Activated CD4-positive, alpha-beta T cell treated with anti-CD3 and anti-CD28 coated beads, Interleukin-2, amount 10 ng/mL, durations not matched to agents 7 days and 5 days (primary cell): ENCODE measurements around the gene CEP128. TPM values are rescaled to one million over a fixed set of nuclear protein-coding genes. Genes with fewer than 3 reads are reported as not detected.

Source experiments
- CTCF ChIA-PET: fragments of 350-600 bp; sonication (Branson Sonifier 250); formaldehyde crosslinking; loops from one replicate; lab custom pipeline; 2021; ENCODE audit warnings: antibody characterized with exemption; lab: Charles Lee
- POLR2A ChIA-PET: fragments of 350-600 bp; sonication (Branson Sonifier 250); formaldehyde crosslinking; loops from one replicate; lab custom pipeline; 2021; ENCODE audit warnings: antibody characterized with exemption; lab: Charles Lee
- DNase-seq: peaks from one replicate; pipeline ENCODE4 v3.0.0-alpha.2; 2020
- H3K27ac Mint-ChIP-seq: one replicate; pipeline ENCODE4 v1.8.0; 2021; ENCODE audit warnings: mild to moderate bottlenecking, moderate library complexity, mixed read lengths
- H3K27me3 Mint-ChIP-seq: one replicate; pipeline ENCODE4 v1.8.0; 2021; ENCODE audit warnings: mixed read lengths
- H3K36me3 Mint-ChIP-seq: one replicate; pipeline ENCODE4 v1.8.0; 2021; ENCODE audit warnings: low read depth, mixed read lengths
- H3K4me1 Mint-ChIP-seq: one replicate; pipeline ENCODE4 v1.8.0; 2021; ENCODE audit warnings: mixed read lengths
- H3K4me3 Mint-ChIP-seq: one replicate; pipeline ENCODE4 v1.8.0; 2021; ENCODE audit warnings: mild to moderate bottlenecking, moderate library complexity, mixed read lengths
- H3K9me3 Mint-ChIP-seq: one replicate; pipeline ENCODE4 v1.8.0; 2021; ENCODE audit warnings: mixed read lengths
- total RNA-seq, 2 experiments: library from RNA; stranded (reverse); gene quantifications; one replicate each; pipeline ENCODE4 v1.2.3, GENCODE V29; 2021

CEP128 gene
- total RNA-seq, 2 experiments from 2014 or later = 27.4 to 35.8 TPM

DNA sequence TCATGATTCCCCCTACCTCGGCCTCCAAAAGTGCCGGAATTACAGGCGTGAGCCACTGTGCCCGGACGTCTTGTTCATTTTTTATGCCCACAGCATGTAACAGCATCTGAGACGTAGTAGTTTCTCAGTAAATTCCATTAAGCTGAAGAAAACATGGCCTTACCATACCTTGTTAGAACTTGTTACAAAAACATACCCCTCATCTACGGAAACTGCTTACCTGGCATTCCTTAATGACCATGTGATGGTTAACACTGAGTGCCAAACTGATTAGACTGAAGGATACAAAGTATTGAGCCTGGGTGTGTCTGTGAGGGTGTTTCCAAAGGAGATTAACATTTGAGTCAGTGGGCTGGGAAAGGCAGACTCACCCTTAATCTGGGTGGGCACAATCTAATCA, 186.8 kb downstream of the CEP128 start:
- H3K27me3 Mint-ChIP-seq = no peaks in the 10 kb centered on the region
- H3K36me3 Mint-ChIP-seq = peaks cover 26% of the 10 kb centered on the region
- H3K4me1 Mint-ChIP-seq = no peaks in the 10 kb centered on the region
- H3K9me3 Mint-ChIP-seq = no peaks in the 10 kb centered on the region
- DNase-seq = no peak
- no peak overlapping the region for H3K27ac Mint-ChIP-seq
- CTCF ChIA-PET = no interaction called here
- no peak overlapping the region for H3K4me3 Mint-ChIP-seq
- POLR2A ChIA-PET = no interaction called here

DNA sequence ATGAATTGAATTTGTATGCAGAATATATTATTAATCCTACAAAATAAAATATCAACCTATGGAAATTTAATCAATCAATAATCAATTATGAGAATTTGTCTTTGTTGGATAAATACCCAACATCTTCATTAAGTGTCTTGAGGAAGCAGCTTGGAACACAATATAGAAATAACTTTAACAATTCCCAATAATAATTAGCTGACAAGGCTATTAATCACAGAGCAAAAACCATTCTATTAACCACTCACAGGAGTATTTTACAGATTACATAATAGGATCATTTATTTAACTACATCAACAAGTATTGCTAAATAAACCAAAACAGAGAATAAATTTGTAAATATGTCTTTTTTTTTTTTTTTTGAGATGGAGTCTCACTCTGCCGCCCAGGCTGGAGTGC, 190.3 kb downstream of the CEP128 start:
- ChIA-PET CTCF (interaction anchor here (0.6 kb wide), 2 partner anchors 472 to 909 kb away, joined by 3 to 5 read pairs; no protein-coding TSS in a partner anchor), POLR2A (no interaction called here)
- Mint-ChIP-seq H3K9me3 (no peaks in the 10 kb centered on the region), H3K4me3 (no peak overlapping the region), H3K27me3 (no peaks in the 10 kb centered on the region), H3K36me3 (peaks cover 20% of the 10 kb centered on the region), H3K27ac (no peak overlapping the region), H3K4me1 (no peaks in the 10 kb centered on the region)
- no peak for DNase-seq

DNA sequence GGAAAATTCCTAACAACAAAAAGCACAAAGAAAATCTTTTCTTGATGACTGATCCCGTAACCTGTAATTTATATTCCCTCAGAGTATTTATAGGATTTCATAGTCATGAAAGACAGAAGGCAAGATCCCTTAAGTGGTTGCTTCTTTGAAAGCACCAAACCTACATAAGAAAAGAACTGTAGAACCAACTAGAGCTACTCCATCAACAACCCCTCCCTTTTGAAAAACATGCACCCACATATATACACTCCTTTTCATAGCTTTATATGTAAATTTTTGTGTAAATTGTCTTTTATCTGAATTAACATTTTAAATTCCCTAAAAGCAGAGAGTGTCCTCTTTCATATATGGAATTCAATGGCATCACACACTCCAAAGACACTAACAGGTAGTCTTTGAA, 215.3 kb downstream of the CEP128 start:
- no peaks in the 10 kb centered on the region for H3K9me3 Mint-ChIP-seq
- no peak overlapping the region for H3K4me3 Mint-ChIP-seq
- H3K27me3 Mint-ChIP-seq = no peaks in the 10 kb centered on the region
- CTCF ChIA-PET = interaction anchor here (0.7 kb wide), 1 partner anchor 1248 kb away, joined by 3 read pairs; no protein-coding TSS in a partner anchor
- POLR2A ChIA-PET = no interaction called here
- peaks cover 4% of the 10 kb centered on the region for H3K36me3 Mint-ChIP-seq
- DNase-seq = no peak
- no peak overlapping the region for H3K27ac Mint-ChIP-seq
- H3K4me1 Mint-ChIP-seq = no peaks in the 10 kb centered on the region

- Mint-ChIP-seq H3K27me3 (no peaks in the 10 kb centered on the region), H3K9me3 (no peaks in the 10 kb centered on the region), H3K36me3 (peaks cover 6% of the 10 kb centered on the region), H3K27ac (no peak overlapping the region), H3K4me3 (no peak overlapping the region), H3K4me1 (peaks cover 7% of the 10 kb centered on the region)
- CTCF ChIA-PET = no interaction called here
- no peak for DNase-seq
- POLR2A ChIA-PET = no interaction called here
These were observed 222.6 kb downstream of the CEP128 start for GRCh38 chr14:80718940-80719339.

- no peak for DNase-seq
- Mint-ChIP-seq H3K36me3 (peaks cover 2% of the 10 kb centered on the region), H3K27me3 (no peaks in the 10 kb centered on the region), H3K4me3 (no peak overlapping the region), H3K4me1 (peaks cover 7% of the 10 kb centered on the region), H3K27ac (no peak overlapping the region), H3K9me3 (no peaks in the 10 kb centered on the region)
- ChIA-PET CTCF (no interaction called here), POLR2A (no interaction called here)
These were observed 227.1 kb downstream of the CEP128 start for GRCh38 chr14:80714474-80714873.

- ChIA-PET CTCF (no interaction called here), POLR2A (no interaction called here)
- no peaks in the 10 kb centered on the region for H3K9me3 Mint-ChIP-seq
- H3K4me1 Mint-ChIP-seq = peaks cover 7% of the 10 kb centered on the region
- H3K27me3 Mint-ChIP-seq = no peaks in the 10 kb centered on the region
- DNase-seq = no peak
- peaks cover 2% of the 10 kb centered on the region for H3K36me3 Mint-ChIP-seq
- H3K4me3 Mint-ChIP-seq = no peak overlapping the region
- H3K27ac Mint-ChIP-seq = no peak overlapping the region
These were observed 228.3 kb downstream of the CEP128 start for GRCh38 chr14:80713076-80713850.

DNA sequence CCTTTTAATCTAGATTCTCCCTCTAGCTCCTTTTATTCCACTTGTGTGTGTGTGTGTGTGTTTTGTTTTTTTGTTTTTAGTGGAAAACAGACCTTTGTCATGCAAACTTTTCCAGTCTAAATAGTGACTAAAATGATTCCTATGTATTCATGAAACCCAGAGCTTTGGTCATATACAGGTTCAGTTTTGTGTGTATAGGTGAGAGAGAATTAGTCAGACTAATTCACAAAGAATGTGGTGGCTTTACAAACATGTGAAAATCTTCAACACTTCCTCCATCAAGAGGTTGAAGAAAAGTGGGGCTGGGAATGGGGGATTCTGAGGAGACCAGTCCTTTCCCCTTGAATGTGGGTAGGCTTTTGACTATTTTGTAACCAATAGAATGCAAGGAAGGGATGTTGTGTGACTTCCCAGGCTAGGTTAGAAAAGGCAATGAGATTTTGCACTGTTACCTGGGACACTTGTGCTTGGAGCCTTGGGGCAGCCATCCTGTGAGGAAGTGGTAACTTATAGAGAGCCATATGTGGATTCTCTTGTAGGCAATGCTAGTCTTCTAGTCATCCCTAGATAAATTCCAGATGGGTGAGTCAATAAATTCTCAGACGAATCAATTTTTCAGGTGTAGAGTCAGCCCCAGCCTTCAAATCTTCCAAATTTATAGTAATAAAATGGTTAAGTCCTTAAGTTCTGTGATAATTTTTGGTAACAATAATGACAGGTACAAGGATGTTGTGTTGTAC, 236.1 kb downstream of the CEP128 start:
- peaks cover 5% of the 10 kb centered on the region for H3K36me3 Mint-ChIP-seq
- ChIA-PET CTCF (interaction anchor here (0.7 kb wide), 1 partner anchor 466 kb away, joined by 3 read pairs; no protein-coding TSS in a partner anchor), POLR2A (no interaction called here)
- DNase-seq = no peak
- H3K27me3 Mint-ChIP-seq = no peaks in the 10 kb centered on the region
- H3K4me1 Mint-ChIP-seq = no peaks in the 10 kb centered on the region
- no peak overlapping the region for H3K4me3 Mint-ChIP-seq
- no peaks in the 10 kb centered on the region for H3K9me3 Mint-ChIP-seq
- H3K27ac Mint-ChIP-seq = no peak overlapping the region

GRCh38 chr14:80700601-80701000, 240.9 kb downstream of the CEP128 start:
- no peak overlapping the region for H3K27ac Mint-ChIP-seq
- H3K9me3 Mint-ChIP-seq = no peaks in the 10 kb centered on the region
- DNase-seq = no peak
- no peak overlapping the region for H3K4me3 Mint-ChIP-seq
- ChIA-PET POLR2A (no interaction called here), CTCF (no interaction called here)
- H3K27me3 Mint-ChIP-seq = no peaks in the 10 kb centered on the region
- peaks cover 3% of the 10 kb centered on the region for H3K36me3 Mint-ChIP-seq
- no peaks in the 10 kb centered on the region for H3K4me1 Mint-ChIP-seq

DNA sequence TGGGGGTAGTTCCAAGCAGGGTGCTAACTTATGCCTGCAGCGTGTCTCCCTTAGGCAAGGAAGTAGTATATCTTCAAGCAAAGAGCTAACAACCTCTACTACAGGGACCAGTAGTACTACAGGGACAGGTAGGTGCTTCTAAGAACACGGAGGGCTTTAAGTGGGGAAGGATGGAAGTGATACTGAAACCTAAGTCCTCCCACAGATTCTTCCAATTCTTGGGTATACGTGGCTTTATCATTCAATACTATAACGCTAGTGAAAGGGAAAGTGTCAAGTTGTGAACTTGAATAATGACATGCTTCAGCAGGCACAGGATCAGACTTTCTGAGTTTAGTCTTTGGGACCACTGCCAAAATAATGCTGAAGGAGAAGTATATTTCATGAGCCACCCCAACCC, 241.7 kb downstream of the CEP128 start:
- POLR2A ChIA-PET = no interaction called here
- CTCF ChIA-PET = no interaction called here
- no peak for DNase-seq
- no peaks in the 10 kb centered on the region for H3K9me3 Mint-ChIP-seq
- H3K36me3 Mint-ChIP-seq = peaks cover 3% of the 10 kb centered on the region
- no peak overlapping the region for H3K27ac Mint-ChIP-seq
- H3K27me3 Mint-ChIP-seq = no peaks in the 10 kb centered on the region
- no peaks in the 10 kb centered on the region for H3K4me1 Mint-ChIP-seq
- H3K4me3 Mint-ChIP-seq = no peak overlapping the region

DNA sequence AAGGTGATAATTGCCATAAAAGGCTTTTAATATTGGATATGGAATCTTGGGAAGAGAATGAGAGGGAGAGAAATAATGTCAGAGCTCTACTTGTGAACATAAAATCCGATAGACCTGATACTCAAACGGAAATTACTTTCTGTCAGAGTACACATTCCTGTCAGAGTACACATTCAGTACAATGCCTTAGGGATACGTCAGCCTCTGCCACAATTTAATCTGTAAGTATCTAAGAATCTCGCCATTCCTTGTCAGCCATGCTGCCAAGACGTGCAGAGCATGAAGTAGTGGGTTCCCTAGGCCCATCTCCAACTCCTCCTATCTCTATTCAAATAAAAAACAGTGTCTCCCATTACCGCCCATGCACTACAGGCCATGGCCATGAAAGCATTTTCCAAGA, 242.6 kb downstream of the CEP128 start:
- CTCF ChIA-PET = no interaction called here
- no peak for DNase-seq
- peaks cover 3% of the 10 kb centered on the region for H3K36me3 Mint-ChIP-seq
- no peaks in the 10 kb centered on the region for H3K27me3 Mint-ChIP-seq
- no peak overlapping the region for H3K27ac Mint-ChIP-seq
- H3K4me3 Mint-ChIP-seq = no peak overlapping the region
- no peaks in the 10 kb centered on the region for H3K4me1 Mint-ChIP-seq
- no peaks in the 10 kb centered on the region for H3K9me3 Mint-ChIP-seq
- POLR2A ChIA-PET = no interaction called here

DNA sequence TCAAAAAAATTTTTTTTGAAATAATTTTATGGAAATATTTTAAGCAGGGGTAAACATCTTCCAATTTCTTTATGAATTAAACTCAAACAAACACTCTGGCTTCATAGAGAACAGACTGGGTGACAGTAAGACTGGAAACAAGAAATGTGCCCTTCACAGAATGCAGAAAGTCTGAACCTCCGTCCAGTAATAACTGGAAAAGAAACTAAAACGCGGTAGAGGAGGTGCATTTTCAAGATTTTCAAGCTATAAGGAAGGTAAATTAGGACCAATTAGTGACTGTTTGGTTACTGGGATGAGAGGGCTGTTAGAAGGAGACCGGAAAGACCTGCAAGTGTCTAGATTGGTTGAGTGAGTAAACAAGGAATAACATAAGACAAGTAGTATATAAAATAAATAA, 245.7 kb downstream of the CEP128 start:
- no peak for DNase-seq
- no peak overlapping the region for H3K27ac Mint-ChIP-seq
- no peak overlapping the region for H3K4me3 Mint-ChIP-seq
- H3K27me3 Mint-ChIP-seq = no peaks in the 10 kb centered on the region
- peaks cover 3% of the 10 kb centered on the region for H3K36me3 Mint-ChIP-seq
- CTCF ChIA-PET = no interaction called here
- H3K4me1 Mint-ChIP-seq = no peaks in the 10 kb centered on the region
- POLR2A ChIA-PET = no interaction called here
- no peaks in the 10 kb centered on the region for H3K9me3 Mint-ChIP-seq

- Mint-ChIP-seq H3K27ac (no peak overlapping the region), H3K36me3 (peaks cover 3% of the 10 kb centered on the region)
- POLR2A ChIA-PET = no interaction called here
These were observed 248.6 kb downstream of the CEP128 start for GRCh38 chr14:80692903-80693302.

GRCh38 chr14:80681651-80682050, 259.9 kb downstream of the CEP128 start:
- POLR2A ChIA-PET = no interaction called here
- no peaks in the 10 kb centered on the region for H3K27me3 Mint-ChIP-seq
- CTCF ChIA-PET = interaction anchor here (0.6 kb wide), 1 partner anchor 47 kb away, joined by 3 read pairs; no protein-coding TSS in a partner anchor
- H3K4me1 Mint-ChIP-seq = no peaks in the 10 kb centered on the region
- peaks cover 20% of the 10 kb centered on the region for H3K36me3 Mint-ChIP-seq
- H3K27ac Mint-ChIP-seq = no peak overlapping the region
- no peak for DNase-seq
- peaks cover 31% of the 10 kb centered on the region for H3K9me3 Mint-ChIP-seq
- H3K4me3 Mint-ChIP-seq = no peak overlapping the region

More at GRCh38 chr14:80692903-80693302, 248.6 kb downstream of the CEP128 start:
- no peaks in the 10 kb centered on the region for H3K9me3 Mint-ChIP-seq
- no peaks in the 10 kb centered on the region for H3K27me3 Mint-ChIP-seq
- CTCF ChIA-PET = no interaction called here
- no peaks in the 10 kb centered on the region for H3K4me1 Mint-ChIP-seq
- H3K4me3 Mint-ChIP-seq = no peak overlapping the region
- DNase-seq = no peak
